Activated CD8-positive, alpha-beta T cell treated with anti-CD3 and anti-CD28 coated beads, Interleukin-2, amount 10 ng/mL, durations not matched to agents 7 days and 5 days (primary cell): ENCODE measurements around the gene XDH. TPM values are rescaled to one million over a fixed set of nuclear protein-coding genes. Genes with fewer than 3 reads are reported as not detected.

Source experiments
- ATAC-seq: fragments of 150-1000 bp; cut with Tn5 transposase; one replicate; pipeline ENCODE4 v1.10.0; 2021; ENCODE audit warnings: moderate library complexity
- CTCF ChIA-PET: fragments of 350-600 bp; sonication (Branson Sonifier 250); formaldehyde crosslinking; loops from one replicate; lab custom pipeline; 2021; ENCODE audit warnings: antibody characterized with exemption; lab: Charles Lee
- POLR2A ChIA-PET: fragments of 350-600 bp; sonication (Branson Sonifier 250); formaldehyde crosslinking; loops from one replicate; lab custom pipeline; 2021; ENCODE audit warnings: antibody characterized with exemption; lab: Charles Lee
- DNase-seq: peaks from one replicate; pipeline ENCODE4 v3.0.0-alpha.2; 2020
- H3K27ac Mint-ChIP-seq: one replicate; pipeline ENCODE4 v1.8.0; 2021; ENCODE audit warnings: mild to moderate bottlenecking, mixed read lengths
- H3K27me3 Mint-ChIP-seq: one replicate; pipeline ENCODE4 v1.8.0; 2021; ENCODE audit warnings: low read depth, mixed read lengths
- H3K36me3 Mint-ChIP-seq: one replicate; pipeline ENCODE4 v1.8.0; 2021; ENCODE audit warnings: low read depth, mixed read lengths
- H3K4me1 Mint-ChIP-seq: one replicate; pipeline ENCODE4 v1.8.0; 2021; ENCODE audit warnings: low read depth, mixed read lengths
- H3K4me3 Mint-ChIP-seq: one replicate; pipeline ENCODE4 v1.8.0; 2021; ENCODE audit warnings: mild to moderate bottlenecking, mixed read lengths
- H3K9me3 Mint-ChIP-seq: one replicate; pipeline ENCODE4 v1.8.0; 2022; ENCODE audit warnings: mixed read lengths; ENCODE audit not compliant: insufficient read depth
- total RNA-seq, 2 experiments: library from RNA; stranded (reverse); gene quantifications; one replicate each; pipeline ENCODE4 v1.2.3, GENCODE V29; 2021

XDH gene
- total RNA-seq, 2 experiments from 2014 or later, result not detected

DNA sequence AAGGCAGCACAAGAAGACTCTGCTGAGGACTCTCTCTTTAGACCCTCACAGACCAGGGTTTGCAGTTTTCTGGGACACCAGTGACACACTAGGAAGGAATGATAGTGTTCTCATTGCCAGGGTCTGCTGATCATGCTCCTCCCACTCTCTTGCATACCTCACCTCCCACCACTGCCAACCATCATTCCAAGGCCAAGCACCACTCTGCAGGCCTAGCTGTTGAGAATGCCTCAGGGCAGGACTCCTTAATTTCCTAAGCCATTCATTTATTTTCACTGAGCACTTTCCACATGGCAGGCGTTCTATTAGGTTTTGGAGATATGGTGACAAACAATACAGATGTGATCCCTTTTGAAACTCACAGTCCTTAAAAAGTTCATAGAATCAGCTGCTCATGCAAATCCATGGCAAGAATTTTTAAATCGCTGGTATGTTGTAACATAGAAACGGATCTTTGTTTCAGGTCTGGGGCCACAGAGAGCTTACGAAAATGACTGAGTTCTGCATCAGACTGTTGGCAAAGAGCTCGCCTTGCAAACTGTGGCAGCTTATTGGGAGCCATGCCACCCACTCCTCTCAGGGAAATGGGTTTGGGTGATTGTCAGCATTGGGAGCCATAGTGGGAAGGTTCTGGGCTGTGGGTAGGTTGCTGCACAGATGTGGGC lies 78.5 kb downstream of the XDH start:
- no peaks in the 10 kb centered on the region for H3K9me3 Mint-ChIP-seq
- peak; percentile 3 for DNase-seq
- no peak for ATAC-seq
- peaks cover 2% of the 10 kb centered on the region for H3K27me3 Mint-ChIP-seq
- H3K27ac Mint-ChIP-seq, result no peak overlapping the region
- H3K4me1 Mint-ChIP-seq, result no peaks in the 10 kb centered on the region
- H3K36me3 Mint-ChIP-seq, result no peaks in the 10 kb centered on the region
- no peak overlapping the region for H3K4me3 Mint-ChIP-seq
- ChIA-PET POLR2A (no interaction called here), CTCF (interaction anchor here (1.3 to 5.6 kb wide), 3 partner anchors 165 to 624 kb away, joined by 5 to 57 read pairs (median 44); no protein-coding TSS in a partner anchor)

DNA sequence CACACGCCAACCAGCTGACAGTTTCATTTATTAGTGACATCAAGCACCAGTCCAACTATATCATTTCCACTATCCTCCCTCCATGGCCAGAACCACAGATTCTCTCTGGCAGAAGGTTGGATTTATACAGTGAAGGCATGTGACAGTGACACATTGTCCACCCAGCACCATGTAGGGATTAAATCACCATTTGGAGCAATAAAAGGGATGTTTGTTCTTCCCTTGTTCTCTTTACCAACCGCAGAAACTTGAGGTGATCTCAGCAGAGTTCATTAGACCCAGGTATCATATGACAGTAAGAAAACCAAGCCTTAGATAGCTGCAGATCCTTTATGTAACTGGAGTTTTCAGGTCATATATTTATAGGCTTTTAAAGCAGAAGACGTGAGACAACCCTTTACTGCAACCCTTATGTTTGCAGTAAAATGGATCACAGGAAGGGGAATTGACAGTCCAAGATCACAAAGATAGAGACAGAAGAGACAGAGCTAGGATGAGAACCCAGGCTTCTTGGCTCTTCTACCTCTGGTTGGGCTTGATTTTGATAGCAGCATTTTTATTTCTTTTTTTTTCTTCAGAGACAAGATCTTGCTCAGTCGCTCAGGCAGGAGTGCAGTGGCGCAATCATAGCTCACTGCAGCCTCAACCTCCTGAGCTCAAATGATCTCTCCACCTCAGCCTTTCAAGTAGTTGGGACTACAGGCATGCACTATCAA lies 80.1 kb downstream of the XDH start:
- Mint-ChIP-seq H3K36me3 (no peaks in the 10 kb centered on the region), H3K27ac (no peak overlapping the region)
- DNase-seq, result peak; percentile 1

DNA sequence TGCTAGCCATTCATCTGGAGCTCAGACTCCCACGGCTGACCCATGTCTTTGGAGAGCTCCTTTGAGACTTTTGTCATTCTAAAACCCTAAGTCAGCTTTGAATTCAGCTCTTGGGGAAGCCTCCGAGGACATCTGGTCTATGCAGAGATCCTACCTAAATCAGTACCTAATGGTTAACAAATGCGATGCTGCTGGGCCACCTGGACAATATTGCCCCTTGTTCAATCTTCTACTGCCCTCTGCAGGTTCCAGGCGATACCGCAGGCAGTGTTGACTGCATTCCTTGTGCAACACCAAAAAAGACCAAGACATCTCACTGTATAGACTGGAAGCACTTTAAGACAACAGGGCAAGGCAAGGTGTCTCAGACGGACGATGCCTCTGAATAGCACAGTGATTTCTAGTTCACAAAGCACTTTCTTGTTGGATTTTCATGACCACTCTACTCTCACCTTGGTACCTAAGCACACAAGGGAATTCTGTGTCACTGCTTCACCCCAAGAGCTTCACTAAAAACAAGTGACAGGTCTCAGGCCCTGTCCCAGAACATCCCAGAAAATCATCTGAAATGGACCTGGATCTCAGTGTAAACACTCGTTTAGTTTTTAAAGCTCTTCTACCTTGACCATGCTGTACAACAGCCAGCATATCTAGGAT lies 80.9 kb downstream of the XDH start:
- DNase-seq (peak; percentile 84), ATAC-seq (peak; percentile 91)
- POLR2A ChIA-PET, result no interaction called here
- CTCF ChIA-PET, result interaction anchor here (0.6 to 5.6 kb wide), 31 partner anchors 9 to 1173 kb away, joined by 3 to 57 read pairs (median 4); partner anchors contain the start of gene EHD3
- no peaks in the 10 kb centered on the region for H3K27me3 Mint-ChIP-seq
- H3K4me1 Mint-ChIP-seq, result no peaks in the 10 kb centered on the region
- H3K4me3 Mint-ChIP-seq, result no peak overlapping the region
- H3K36me3 Mint-ChIP-seq, result no peaks in the 10 kb centered on the region
- H3K27ac Mint-ChIP-seq, result no peak overlapping the region
- H3K9me3 Mint-ChIP-seq, result no peaks in the 10 kb centered on the region

More for the DNA sequence above, 80.1 kb downstream of the XDH start:
- ATAC-seq, result no peak
- Mint-ChIP-seq H3K4me3 (no peak overlapping the region), H3K9me3 (no peaks in the 10 kb centered on the region), H3K4me1 (no peaks in the 10 kb centered on the region), H3K27me3 (no peaks in the 10 kb centered on the region)
- CTCF ChIA-PET, result interaction anchor here (0.5 to 5.6 kb wide), 20 partner anchors 10 to 622 kb away, joined by 3 to 57 read pairs (median 4); partner anchors contain the start of gene EHD3
- POLR2A ChIA-PET, result no interaction called here

DNA sequence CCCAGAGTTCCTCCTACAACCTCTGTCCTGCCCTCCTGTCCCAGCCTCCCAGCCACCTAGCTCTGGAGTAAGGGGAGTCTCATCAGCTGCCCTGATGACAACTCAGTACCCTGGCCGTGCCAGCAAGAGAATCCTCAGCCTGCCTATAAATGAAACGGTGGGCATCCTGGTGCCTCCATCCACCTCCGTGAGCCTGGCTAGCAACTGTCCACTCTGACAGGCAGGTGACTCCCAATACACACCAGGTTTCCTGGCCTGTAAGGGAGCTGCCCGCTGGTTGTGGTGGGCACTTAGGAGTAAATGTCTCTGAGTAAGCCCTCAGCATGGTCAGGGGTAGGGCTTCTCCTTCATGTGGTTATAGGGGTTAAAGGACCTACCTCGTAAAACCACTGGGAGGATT lies 81.5 kb downstream of the XDH start:
- ATAC-seq (no peak), DNase-seq (peak; percentile 4)
- H3K36me3 Mint-ChIP-seq, result no peaks in the 10 kb centered on the region
- H3K4me3 Mint-ChIP-seq, result no peak overlapping the region
- no peak overlapping the region for H3K27ac Mint-ChIP-seq
- POLR2A ChIA-PET, result no interaction called here
- no peaks in the 10 kb centered on the region for H3K27me3 Mint-ChIP-seq
- H3K9me3 Mint-ChIP-seq, result no peaks in the 10 kb centered on the region
- CTCF ChIA-PET, result interaction anchor here (0.6 to 5.6 kb wide), 25 partner anchors 8 to 1173 kb away, joined by 3 to 57 read pairs (median 4); partner anchors contain the start of gene EHD3
- H3K4me1 Mint-ChIP-seq, result no peaks in the 10 kb centered on the region

DNA sequence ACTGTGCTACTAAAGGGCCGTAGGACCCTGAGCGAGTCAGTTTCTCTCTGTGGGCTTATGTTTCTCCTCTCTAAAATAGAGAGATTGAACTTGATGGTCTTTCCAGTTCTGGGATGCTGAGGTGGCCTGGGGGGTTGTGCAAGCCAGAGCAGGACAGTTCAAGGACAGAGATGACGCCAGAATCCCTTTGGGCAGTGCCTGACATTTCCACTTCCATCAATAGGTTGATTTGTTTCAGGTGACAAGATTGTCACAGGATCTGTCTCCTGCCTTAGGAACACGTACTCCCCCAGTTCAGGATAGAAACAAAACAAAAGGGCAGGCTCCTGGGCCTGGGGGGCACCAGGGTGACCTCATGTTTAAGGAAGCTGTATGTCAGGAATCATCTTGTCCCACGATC lies 82.0 kb downstream of the XDH start:
- CTCF ChIA-PET, result interaction anchor here (0.8 to 5.6 kb wide), 14 partner anchors 10 to 620 kb away, joined by 3 to 57 read pairs (median 6); partner anchors contain the start of gene EHD3

DNA sequence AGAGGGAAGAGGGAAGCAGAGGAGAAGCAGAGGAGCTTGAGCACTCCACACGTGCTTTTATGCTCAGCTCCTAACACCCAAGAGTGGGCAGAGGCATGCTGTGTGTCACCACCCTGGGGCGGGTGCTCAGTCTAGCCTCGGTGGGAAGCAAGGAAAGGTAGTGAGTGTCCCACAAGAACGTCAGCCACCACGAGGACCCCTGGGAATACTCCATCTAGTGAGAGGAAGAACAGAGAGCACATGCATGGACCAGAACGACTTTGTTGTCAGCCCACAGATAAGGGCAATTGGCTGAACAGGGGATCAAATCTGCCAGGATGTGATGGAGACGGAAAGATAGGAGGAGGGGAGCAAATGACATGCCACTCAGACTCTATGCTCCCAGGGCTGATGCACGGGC lies 83.4 kb downstream of the XDH start:
- Mint-ChIP-seq H3K36me3 (peaks cover 2% of the 10 kb centered on the region), H3K4me1 (no peaks in the 10 kb centered on the region), H3K27me3 (peaks cover 7% of the 10 kb centered on the region), H3K27ac (no peak overlapping the region), H3K4me3 (no peak overlapping the region), H3K9me3 (no peaks in the 10 kb centered on the region)
- CTCF ChIA-PET, result interaction anchor here (0.9 to 5.6 kb wide), 2 partner anchors 468 to 619 kb away, joined by 3 to 57 read pairs; no protein-coding TSS in a partner anchor
- no peak for ATAC-seq
- POLR2A ChIA-PET, result no interaction called here
- peak; percentile 8 for DNase-seq

More for the DNA sequence above, 82.0 kb downstream of the XDH start:
- Mint-ChIP-seq H3K27me3 (peaks cover 3% of the 10 kb centered on the region), H3K4me1 (no peaks in the 10 kb centered on the region), H3K27ac (no peak overlapping the region), H3K4me3 (no peak overlapping the region), H3K36me3 (no peaks in the 10 kb centered on the region), H3K9me3 (no peaks in the 10 kb centered on the region)
- DNase-seq, result peak; percentile 10
- no peak for ATAC-seq
- POLR2A ChIA-PET, result no interaction called here

DNA sequence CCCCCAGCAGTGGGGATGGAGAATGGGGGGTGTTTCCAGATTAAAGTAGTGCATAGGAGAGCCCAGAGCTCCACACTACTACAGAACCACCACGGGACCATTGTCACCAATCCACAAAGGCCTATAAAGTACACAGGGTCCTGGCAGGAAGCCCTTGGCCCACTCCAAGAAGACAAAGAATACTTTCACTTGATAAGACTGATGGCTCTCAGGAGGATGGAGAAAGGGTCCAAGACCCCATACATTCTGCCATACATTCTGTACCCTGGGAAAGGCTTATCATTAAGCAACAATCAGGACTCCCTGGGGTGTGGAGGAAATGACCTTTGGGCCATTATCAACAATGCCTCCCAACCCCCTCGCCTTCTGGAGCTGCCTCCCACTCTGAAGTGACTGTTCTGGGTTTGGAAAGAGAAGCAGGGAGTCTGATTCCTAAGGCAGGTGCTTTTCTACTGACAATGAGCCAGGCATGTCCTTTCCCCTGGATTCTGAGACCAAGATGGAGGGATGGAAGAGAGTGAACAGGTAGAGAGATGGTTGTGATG lies 85.4 kb downstream of the XDH start:
- ChIA-PET POLR2A (no interaction called here), CTCF (interaction anchor here (1.0 to 1.8 kb wide), 4 partner anchors 158 to 1164 kb away, joined by 3 to 6 read pairs (median 4); no protein-coding TSS in a partner anchor)
- H3K9me3 Mint-ChIP-seq, result no peaks in the 10 kb centered on the region
- no peak overlapping the region for H3K4me3 Mint-ChIP-seq
- peaks cover 11% of the 10 kb centered on the region for H3K4me1 Mint-ChIP-seq
- no peak for DNase-seq
- peaks cover 2% of the 10 kb centered on the region for H3K36me3 Mint-ChIP-seq
- H3K27ac Mint-ChIP-seq, result no peak overlapping the region
- no peak for ATAC-seq
- H3K27me3 Mint-ChIP-seq, result peaks cover 8% of the 10 kb centered on the region

DNA sequence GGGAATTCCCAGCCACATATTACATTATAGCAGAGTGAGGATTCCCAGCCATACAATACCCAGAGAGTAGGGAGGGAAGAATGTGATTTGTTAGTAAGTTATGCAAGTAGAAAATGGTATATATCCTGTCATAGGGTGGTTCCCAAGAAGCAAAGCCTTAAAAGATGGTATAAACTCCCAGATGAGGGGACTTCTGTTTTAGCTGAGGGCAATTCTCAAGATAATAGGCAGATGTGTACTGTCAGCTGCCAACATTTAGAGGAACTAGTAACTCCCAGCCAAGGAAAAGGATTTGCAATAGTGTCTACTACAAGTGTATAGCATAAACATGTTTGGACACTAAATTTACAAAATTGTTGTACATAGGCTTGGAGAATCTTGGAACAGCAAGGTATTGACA lies 86.5 kb downstream of the XDH start:
- DNase-seq (no peak), ATAC-seq (no peak)
- Mint-ChIP-seq H3K27ac (no peak overlapping the region), H3K9me3 (no peaks in the 10 kb centered on the region), H3K4me1 (peaks cover 22% of the 10 kb centered on the region), H3K4me3 (no peak overlapping the region), H3K27me3 (peaks cover 8% of the 10 kb centered on the region), H3K36me3 (peaks cover 2% of the 10 kb centered on the region)
- CTCF ChIA-PET, result no interaction called here
- POLR2A ChIA-PET, result no interaction called here

DNA sequence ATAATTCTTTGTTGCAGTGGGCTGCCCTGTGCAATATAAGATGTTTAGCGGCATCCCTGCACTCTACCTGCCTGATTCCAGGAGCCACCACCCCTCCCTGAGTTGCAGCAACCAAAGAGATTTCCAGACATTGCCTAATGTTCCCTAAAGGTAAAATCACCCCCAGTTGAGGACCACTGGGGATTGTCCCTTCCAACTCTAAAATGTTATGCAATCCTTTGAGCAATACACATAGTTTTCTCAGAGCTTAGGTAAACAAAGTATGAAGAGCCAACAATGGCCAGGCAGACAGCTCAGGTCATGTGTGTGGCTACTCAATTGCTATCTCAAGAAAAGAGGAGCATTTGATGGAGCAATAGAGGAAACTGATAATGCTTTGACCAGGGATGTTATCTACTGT lies 87.0 kb downstream of the XDH start:
- H3K36me3 Mint-ChIP-seq, result peaks cover 2% of the 10 kb centered on the region
- H3K27ac Mint-ChIP-seq, result no peak overlapping the region
- ChIA-PET CTCF (no interaction called here), POLR2A (no interaction called here)
- peaks cover 8% of the 10 kb centered on the region for H3K27me3 Mint-ChIP-seq
- H3K4me1 Mint-ChIP-seq, result peaks cover 28% of the 10 kb centered on the region
- ATAC-seq (no peak), DNase-seq (no peak)
- no peaks in the 10 kb centered on the region for H3K9me3 Mint-ChIP-seq
- H3K4me3 Mint-ChIP-seq, result no peak overlapping the region

DNA sequence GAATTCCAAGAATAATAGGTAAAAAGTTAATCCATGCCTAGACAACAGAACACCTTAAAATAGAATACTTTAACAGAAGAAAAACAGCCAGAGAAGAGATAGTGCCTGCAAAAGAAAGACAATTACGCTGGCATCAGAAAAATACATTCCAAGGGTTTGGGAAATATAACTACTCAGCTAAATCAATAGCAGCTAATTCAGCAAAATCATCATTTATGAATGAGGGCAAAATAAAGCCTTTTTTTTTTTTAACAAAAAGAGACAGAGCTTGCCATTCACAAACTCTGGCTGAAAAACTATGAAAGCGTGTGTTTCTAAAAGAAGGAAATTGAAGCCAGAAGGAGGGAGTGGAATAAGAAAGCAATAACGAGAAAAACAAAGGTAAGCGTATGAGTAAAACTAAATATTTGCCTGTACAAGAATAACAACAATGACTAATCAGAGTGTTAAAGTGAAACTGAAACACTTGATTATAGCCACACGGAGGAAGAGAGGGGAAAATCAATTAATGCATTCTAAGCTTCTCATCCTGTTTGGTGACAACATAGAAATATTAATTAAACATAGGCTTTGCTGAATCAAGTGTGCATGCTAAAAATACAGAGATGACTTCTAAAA lies 90.4 kb downstream of the XDH start:
- ChIA-PET POLR2A (no interaction called here), CTCF (interaction anchor here (1.5 to 2.4 kb wide), 2 partner anchors 10 to 613 kb away, joined by 7 to 11 read pairs; no protein-coding TSS in a partner anchor)
- Mint-ChIP-seq H3K27ac (peak overlapping the region; percentile 74), H3K9me3 (no peaks in the 10 kb centered on the region), H3K36me3 (peaks cover 2% of the 10 kb centered on the region), H3K4me3 (peak overlapping the region; percentile 44), H3K4me1 (peaks cover 45% of the 10 kb centered on the region), H3K27me3 (peaks cover 8% of the 10 kb centered on the region)
- ATAC-seq (peak; percentile 61), DNase-seq (no peak)

DNA sequence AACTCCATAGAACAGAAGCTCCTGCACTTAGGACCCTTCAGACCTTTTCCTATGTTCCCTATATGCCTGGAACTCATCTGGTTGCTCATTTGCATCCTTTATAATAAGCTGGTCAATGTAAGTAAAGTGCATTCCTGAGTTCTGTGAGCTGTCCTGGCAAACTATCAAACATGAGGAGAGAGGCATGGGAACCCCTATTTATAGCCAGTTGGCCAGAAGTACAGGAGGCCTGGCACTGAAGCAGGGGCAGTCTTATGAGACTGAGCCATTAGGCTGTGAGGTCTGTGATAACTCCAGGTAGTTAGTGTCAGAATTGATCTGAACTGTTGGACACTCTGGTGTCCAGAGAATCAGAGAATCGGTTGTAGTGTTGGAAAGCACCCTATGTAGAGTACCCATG lies 92.2 kb downstream of the XDH start:
- Mint-ChIP-seq H3K4me1 (peaks cover 62% of the 10 kb centered on the region), H3K27ac (no peak overlapping the region), H3K9me3 (no peaks in the 10 kb centered on the region), H3K36me3 (peaks cover 2% of the 10 kb centered on the region), H3K4me3 (no peak overlapping the region), H3K27me3 (peaks cover 3% of the 10 kb centered on the region)
- CTCF ChIA-PET, result interaction anchor here (1.9 to 2.4 kb wide), 2 partner anchors 11 to 611 kb away, joined by 11 read pairs; no protein-coding TSS in a partner anchor
- DNase-seq, result no peak
- no peak for ATAC-seq
- POLR2A ChIA-PET, result no interaction called here
